ENCODE measurements around the gene DAP.

- TF ChIP-seq ZNF512 (CRISPR knock-in tag; IDR thresholded peaks at IDR 0.05; ENCODE audit: borderline replicate concordance) (no peak), STAT6 (CRISPR knock-in tag; conservative IDR thresholded peaks at IDR 0.05; ENCODE audit: low read depth) (no peak), USF2 (CRISPR knock-in tag; IDR thresholded peaks at IDR 0.05) (no peak), CTCF (IDR thresholded peaks at IDR 0.05) (no peak), AFF4 (CRISPR knock-in tag; IDR thresholded peaks at IDR 0.05; ENCODE audit: borderline replicate concordance) (no peak), TCF7 (CRISPR knock-in tag; IDR thresholded peaks at IDR 0.05; ENCODE audit: low read depth) (no peak), FOXP1 (CRISPR knock-in tag; IDR thresholded peaks at IDR 0.05; ENCODE audit: borderline replicate concordance) (no peak), RELA (CRISPR knock-in tag; IDR thresholded peaks at IDR 0.05; ENCODE audit: borderline replicate concordance) (no peak), ZNF138 (CRISPR knock-in tag; conservative IDR thresholded peaks at IDR 0.05) (no peak), ELF4 (CRISPR knock-in tag; IDR thresholded peaks at IDR 0.05; ENCODE audit: low read depth) (no peak), NFE2L1 (CRISPR knock-in tag; IDR thresholded peaks at IDR 0.05) (no peak)
Observed at GRCh38 chr5:10778179-10778910, 17.3 kb upstream of the DAP start.
